ENCODE measurements around the gene OTUD4. TPM values are rescaled to one million over a fixed set of nuclear protein-coding genes. Genes with fewer than 3 reads are reported as not detected.
"Not testable (repeated sequence)": the region's sequence is repeated elsewhere in the genome, so short reads cannot be mapped to it uniquely, and the experiment has no call there.

OTUD4 gene
- total and polyA plus RNA-seq, 4 donors, result 5.6 to 48.7 (median 22.8) TPM

DNA sequence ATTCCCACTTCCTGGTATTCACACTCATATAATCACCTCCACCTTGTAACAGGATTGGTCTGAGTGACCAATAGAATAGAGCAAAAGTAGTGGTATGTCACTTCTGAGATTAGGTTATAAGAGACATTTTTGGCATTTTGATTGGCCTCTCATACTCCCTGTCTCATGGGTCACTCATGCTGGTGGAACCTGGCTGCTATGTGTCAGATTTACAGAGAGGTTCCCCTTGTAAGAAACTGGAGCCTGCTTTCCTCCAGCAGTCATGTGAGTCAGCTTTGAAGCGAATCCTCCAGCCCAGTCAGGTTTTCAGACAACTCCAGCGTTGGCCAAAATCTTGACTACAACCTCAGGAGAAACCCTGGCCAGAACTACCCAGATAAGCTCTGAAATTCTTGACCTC lies 2.6 kb upstream of the OTUD4 start:
- DNase-seq, result no peak
- intact Hi-C loops (cut with DNase I), result loop anchor here in 1 of 2 donors (5.0 to 10.0 kb wide), 2 partner anchors 299 to 552 kb away; partner anchors contain the start of gene SMAD1
- H3K4me3 ChIP-seq (ENCODE audit: low read length in 2 of 2), result no peak overlapping the region
- H3K4me1 ChIP-seq (ENCODE audit: control insufficient read depth in 1 of 2, insufficient read depth in 2 of 2, low read length in 2 of 2), result peaks cover 0 to 1% of the 10 kb centered on the region in 2 donors
- H3K27ac ChIP-seq (ENCODE audit: low read depth in 1 of 2, low read length in 2 of 2), result no peak overlapping the region
- no peaks in the 10 kb centered on the region for H3K27me3 ChIP-seq (ENCODE audit: control insufficient read depth in 1 of 2, insufficient read depth in 2 of 2, low read length in 1 of 2)
- no peaks in the 10 kb centered on the region for H3K9me3 ChIP-seq (ENCODE audit: control insufficient read depth, low read length)
- 8 to 14% methylated on average over 2 of the region's 2 CpGs for WGBS, 2 donors
- H3K36me3 ChIP-seq (ENCODE audit: control insufficient read depth in 1 of 2, insufficient read depth in 2 of 2, low read length in 1 of 2), result no peaks in the 10 kb centered on the region
- ATAC-seq (ENCODE audit: low FRiP score), result no peak

GRCh38 chr4:145182222-145182621 lies 1.8 kb upstream of the OTUD4 start:
- Histone ChIP-seq H3K4me3 (ENCODE audit: low read length in 2 of 2) (no peak overlapping the region), H3K4me1 (ENCODE audit: control insufficient read depth in 1 of 2, insufficient read depth in 2 of 2, low read length in 2 of 2) (peaks cover under 1 to 1% of the 10 kb centered on the region in 2 donors), H3K36me3 (ENCODE audit: control insufficient read depth in 1 of 2, insufficient read depth in 2 of 2, low read length in 1 of 2) (no peaks in the 10 kb centered on the region), H3K27me3 (ENCODE audit: control insufficient read depth in 1 of 2, insufficient read depth in 2 of 2, low read length in 1 of 2) (no peaks in the 10 kb centered on the region), H3K27ac (ENCODE audit: low read depth in 1 of 2, low read length in 2 of 2) (no peak overlapping the region), H3K9me3 (ENCODE audit: control insufficient read depth, low read length) (no peaks in the 10 kb centered on the region)
- intact Hi-C loops (cut with DNase I), result loop anchor here in 1 of 2 donors (5.0 to 10.0 kb wide), 2 partner anchors 300 to 553 kb away; partner anchors contain the start of gene SMAD1
- ATAC-seq (ENCODE audit: low FRiP score) (no peak), DNase-seq (no peak)
- WGBS, 2 donors, result 88% methylated on average over 2 of the region's 2 CpGs

- Histone ChIP-seq H3K27me3 (ENCODE audit: control insufficient read depth in 1 of 2, insufficient read depth in 2 of 2, low read length in 1 of 2) (no peaks in the 10 kb centered on the region), H3K4me1 (ENCODE audit: control insufficient read depth in 1 of 2, insufficient read depth in 2 of 2, low read length in 2 of 2) (peaks cover 1 to 3% of the 10 kb centered on the region in 2 donors), H3K27ac (ENCODE audit: low read depth in 1 of 2, low read length in 2 of 2) (peak overlapping the region in 1 of 2 donors; percentile 75), H3K9me3 (ENCODE audit: control insufficient read depth, low read length) (no peaks in the 10 kb centered on the region), H3K36me3 (ENCODE audit: control insufficient read depth in 1 of 2, insufficient read depth in 2 of 2, low read length in 1 of 2) (no peaks in the 10 kb centered on the region), H3K4me3 (ENCODE audit: low read length in 2 of 2) (peak overlapping the region; percentile 67 to 84)
- ATAC-seq (ENCODE audit: low FRiP score), result no peak
- intact Hi-C loops (cut with DNase I), result loop anchor here in 1 of 2 donors (5.0 to 10.0 kb wide), 2 partner anchors 301 to 554 kb away; partner anchors contain the start of gene SMAD1
- no peak for DNase-seq
- 6 to 7% methylated on average over 7 of the region's 7 CpGs for WGBS, 2 donors
These were observed 707 bp upstream of the OTUD4 start for GRCh38 chr4:145181091-145181501.

DNA sequence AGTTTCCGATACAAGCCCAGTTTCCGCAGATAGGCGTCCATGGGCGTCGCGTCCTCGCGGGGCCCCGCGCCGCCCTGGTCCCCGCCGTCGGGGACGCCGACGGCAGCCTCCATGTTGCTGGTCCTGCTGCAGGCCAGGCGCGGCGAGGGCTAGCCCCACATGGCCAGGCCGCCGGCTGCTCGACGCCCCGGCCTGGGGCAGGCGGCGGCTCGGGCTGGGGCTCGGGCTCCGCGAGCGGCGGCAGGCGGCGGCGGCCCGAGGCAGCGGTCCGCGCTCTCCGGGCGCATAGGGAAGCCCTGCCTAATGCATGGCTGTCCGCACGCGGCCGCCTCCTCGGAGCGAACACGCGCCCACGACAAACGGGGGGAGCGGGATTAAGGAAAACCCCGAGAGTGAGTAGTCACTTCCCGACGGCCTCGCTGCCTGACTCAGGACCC lies 510 bp downstream of the OTUD4 start:
- H3K27ac ChIP-seq (ENCODE audit: low read depth in 1 of 2, low read length in 2 of 2), result peak overlapping the region; percentile 62
- peak in 1 of 2 donors; percentile 79 for DNase-seq
- not testable (repeated sequence) for H3K9me3 ChIP-seq (ENCODE audit: control insufficient read depth, low read length); H3K36me3 ChIP-seq (ENCODE audit: control insufficient read depth in 1 of 2, insufficient read depth in 2 of 2, low read length in 1 of 2); H3K4me1 ChIP-seq (ENCODE audit: control insufficient read depth in 1 of 2, insufficient read depth in 2 of 2, low read length in 2 of 2); H3K27me3 ChIP-seq (ENCODE audit: control insufficient read depth in 1 of 2, insufficient read depth in 2 of 2, low read length in 1 of 2)
- peak; percentile 64 for ATAC-seq (ENCODE audit: low FRiP score)
- intact Hi-C loops (cut with DNase I), result loop anchor here (5.0 to 10.0 kb wide), 3 partner anchors 302 to 555 kb away; partner anchors contain the start of gene SMAD1 (in 2 of the 2)
- WGBS, 2 donors, result 0 to 1% methylated on average over 34 to 57 of the region's 57 CpGs
- H3K4me3 ChIP-seq (ENCODE audit: low read length in 2 of 2), result peak overlapping the region; percentile 59 to 65

DNA sequence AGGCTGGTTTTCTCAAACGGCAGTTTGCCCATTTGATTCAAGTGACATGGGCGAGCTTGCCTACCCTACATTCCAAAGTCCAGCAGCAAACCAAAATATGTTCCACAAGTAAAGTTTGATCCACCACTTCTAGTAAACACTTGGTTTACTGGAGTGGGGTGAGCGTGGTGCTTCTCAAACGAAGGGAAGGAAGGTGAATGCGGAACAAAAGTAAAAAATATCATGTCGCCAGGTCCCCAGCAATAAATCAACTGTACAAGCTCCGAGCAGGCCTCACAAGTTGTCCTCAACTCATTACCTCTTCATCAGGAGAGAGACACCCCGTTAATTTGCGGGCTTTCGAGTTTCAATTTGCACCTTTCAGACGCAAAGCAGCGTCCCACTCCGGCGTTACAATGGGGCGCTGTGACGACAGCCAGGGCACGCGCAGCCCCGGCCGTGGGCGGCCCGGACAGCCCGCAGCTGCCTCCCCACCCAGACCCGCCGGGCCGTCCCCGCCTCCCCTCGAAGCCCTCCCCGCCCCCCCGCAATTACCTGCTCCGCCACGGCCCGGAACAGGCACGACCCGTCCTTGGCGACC lies 1.0 kb downstream of the OTUD4 start:
- Histone ChIP-seq H3K4me3 (ENCODE audit: low read length in 2 of 2) (peak overlapping the region; percentile 59 to 65), H3K27ac (ENCODE audit: low read depth in 1 of 2, low read length in 2 of 2) (peak overlapping the region; percentile 62 to 77), H3K27me3 (ENCODE audit: control insufficient read depth in 1 of 2, insufficient read depth in 2 of 2, low read length in 1 of 2) (no peaks in the 10 kb centered on the region), H3K4me1 (ENCODE audit: control insufficient read depth in 1 of 2, insufficient read depth in 2 of 2, low read length in 2 of 2) (peaks cover 3 to 4% of the 10 kb centered on the region in 2 donors), H3K36me3 (ENCODE audit: control insufficient read depth in 1 of 2, insufficient read depth in 2 of 2, low read length in 1 of 2) (no peaks in the 10 kb centered on the region), H3K9me3 (ENCODE audit: control insufficient read depth, low read length) (no peaks in the 10 kb centered on the region)
- intact Hi-C loops (cut with DNase I), result loop anchor here in 1 of 2 donors (10.0 kb wide), 1 partner anchor 305 kb away; the partner anchor contains the start of gene SMAD1
- WGBS, 2 donors, result 0% methylated on average over 33 to 36 of the region's 36 CpGs
- ATAC-seq (ENCODE audit: low FRiP score), result peak; percentile 75
- DNase-seq, result peak; percentile 81 to 93

DNA sequence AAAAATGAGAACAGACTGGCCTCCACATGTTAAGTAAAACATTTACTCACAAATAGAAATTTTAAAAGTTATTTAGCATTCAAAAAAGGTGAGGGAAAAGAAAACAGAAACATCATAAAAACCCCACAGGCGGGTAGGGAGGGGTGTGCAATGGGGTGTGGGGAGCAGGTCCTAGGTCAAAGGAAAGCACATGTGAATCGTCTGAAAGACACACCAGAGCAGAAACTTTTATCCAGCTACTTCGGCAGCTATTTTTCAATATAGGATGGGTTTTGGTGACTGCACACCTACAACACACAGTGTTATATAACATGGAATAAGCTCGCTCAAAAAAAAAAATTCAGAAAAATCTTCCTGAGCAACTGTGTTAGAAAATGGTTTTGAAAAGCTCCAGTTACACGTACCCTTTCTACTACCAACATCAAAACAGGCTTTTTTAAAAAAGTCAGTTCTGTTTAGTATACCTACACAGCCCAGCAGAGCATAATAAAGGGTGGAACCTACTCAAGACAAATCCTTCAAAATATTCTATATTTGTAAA lies 1.6 kb downstream of the OTUD4 start:
- H3K27me3 ChIP-seq (ENCODE audit: control insufficient read depth in 1 of 2, insufficient read depth in 2 of 2, low read length in 1 of 2), result no peaks in the 10 kb centered on the region
- peak overlapping the region in 1 of 2 donors; percentile 90 for H3K27ac ChIP-seq (ENCODE audit: low read depth in 1 of 2, low read length in 2 of 2)
- WGBS, 2 donors, result 4% methylated on average over 5 of the region's 5 CpGs
- no peaks in the 10 kb centered on the region for H3K9me3 ChIP-seq (ENCODE audit: control insufficient read depth, low read length)
- peak overlapping the region; percentile 59 to 65 for H3K4me3 ChIP-seq (ENCODE audit: low read length in 2 of 2)
- peaks cover 3 to 4% of the 10 kb centered on the region in 2 donors for H3K4me1 ChIP-seq (ENCODE audit: control insufficient read depth in 1 of 2, insufficient read depth in 2 of 2, low read length in 2 of 2)
- H3K36me3 ChIP-seq (ENCODE audit: control insufficient read depth in 1 of 2, insufficient read depth in 2 of 2, low read length in 1 of 2), result no peaks in the 10 kb centered on the region
- DNase-seq, result no peak
- no peak for ATAC-seq (ENCODE audit: low FRiP score)
- intact Hi-C loops (cut with DNase I), result loop anchor here in 1 of 2 donors (10.0 kb wide), 1 partner anchor 306 kb away; the partner anchor contains the start of gene SMAD1

DNA sequence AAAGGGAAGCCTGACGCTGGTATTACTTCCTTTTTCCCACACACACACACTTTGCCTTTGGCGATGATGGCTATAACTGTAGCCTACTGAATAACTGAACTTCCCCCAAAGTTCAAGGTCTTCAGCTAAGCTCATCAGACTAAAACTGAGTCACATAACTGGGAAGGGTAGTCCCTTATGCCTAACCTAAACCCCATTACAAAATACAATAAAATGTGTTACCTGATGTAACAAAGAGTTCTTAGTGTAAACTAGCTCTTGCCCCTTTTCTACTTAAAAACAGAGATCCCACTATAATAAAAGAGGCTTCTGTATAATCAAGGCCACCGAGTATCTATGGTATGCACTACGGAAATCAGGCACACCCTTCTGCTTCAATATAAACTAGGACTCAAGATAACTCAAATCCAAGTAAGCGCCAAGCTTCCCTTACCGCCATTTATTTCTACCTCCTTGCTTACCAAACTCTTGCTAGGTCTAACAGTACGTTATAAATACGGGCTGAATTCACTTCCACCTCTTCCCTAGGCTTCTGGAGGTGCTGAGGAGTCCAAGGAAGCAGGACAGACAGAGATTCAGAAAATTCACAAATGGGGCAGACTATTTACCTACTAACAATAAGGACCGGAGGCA lies 2.4 kb downstream of the OTUD4 start:
- Histone ChIP-seq H3K9me3 (ENCODE audit: control insufficient read depth, low read length) (no peaks in the 10 kb centered on the region), H3K4me3 (ENCODE audit: low read length in 2 of 2) (peak overlapping the region; percentile 59 to 65), H3K36me3 (ENCODE audit: control insufficient read depth in 1 of 2, insufficient read depth in 2 of 2, low read length in 1 of 2) (no peaks in the 10 kb centered on the region), H3K27me3 (ENCODE audit: control insufficient read depth in 1 of 2, insufficient read depth in 2 of 2, low read length in 1 of 2) (no peaks in the 10 kb centered on the region), H3K4me1 (ENCODE audit: control insufficient read depth in 1 of 2, insufficient read depth in 2 of 2, low read length in 2 of 2) (peaks cover 3 to 4% of the 10 kb centered on the region in 2 donors), H3K27ac (ENCODE audit: low read depth in 1 of 2, low read length in 2 of 2) (peak overlapping the region; percentile 65 to 90)
- ATAC-seq (ENCODE audit: low FRiP score) (no peak), DNase-seq (no peak)
- intact Hi-C loops (cut with DNase I), result loop anchor here in 1 of 2 donors (10.0 kb wide), 1 partner anchor 307 kb away; the partner anchor contains the start of gene SMAD1
- WGBS, 2 donors, result 18 to 19% methylated on average over 9 of the region's 9 CpGs

DNA sequence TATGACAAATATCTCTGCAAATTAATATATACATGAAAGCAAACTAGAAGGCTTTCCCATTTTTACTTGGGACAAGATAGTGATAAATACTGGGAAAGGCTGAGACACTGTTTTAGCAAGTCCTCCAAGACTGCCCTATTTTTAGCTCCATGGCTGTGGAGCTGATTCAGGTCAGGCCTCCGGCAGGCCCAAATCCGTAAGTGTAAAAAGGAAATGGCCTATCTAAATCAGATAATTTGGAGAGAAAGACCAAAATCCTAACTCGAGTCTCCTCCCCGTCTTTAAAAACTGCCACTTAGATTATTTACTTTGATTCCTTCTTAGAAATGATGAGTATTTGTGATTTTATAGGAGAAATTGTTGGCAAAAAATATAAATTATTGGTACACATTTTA lies 2.9 kb downstream of the OTUD4 start:
- WGBS, 2 donors, result 0 to 1% methylated on average over 4 of the region's 4 CpGs
- Histone ChIP-seq H3K9me3 (ENCODE audit: control insufficient read depth, low read length) (no peaks in the 10 kb centered on the region), H3K4me3 (ENCODE audit: low read length in 2 of 2) (peak overlapping the region; percentile 59 to 65), H3K4me1 (ENCODE audit: control insufficient read depth in 1 of 2, insufficient read depth in 2 of 2, low read length in 2 of 2) (peaks cover 3 to 4% of the 10 kb centered on the region in 2 donors), H3K27ac (ENCODE audit: low read depth in 1 of 2, low read length in 2 of 2) (peak overlapping the region in 1 of 2 donors; percentile 90), H3K27me3 (ENCODE audit: control insufficient read depth in 1 of 2, insufficient read depth in 2 of 2, low read length in 1 of 2) (no peaks in the 10 kb centered on the region), H3K36me3 (ENCODE audit: control insufficient read depth in 1 of 2, insufficient read depth in 2 of 2, low read length in 1 of 2) (no peaks in the 10 kb centered on the region)
- DNase-seq (no peak), ATAC-seq (ENCODE audit: low FRiP score) (no peak)
- intact Hi-C loops (cut with DNase I), result loop anchor here in 1 of 2 donors (10.0 kb wide), 1 partner anchor 307 kb away; the partner anchor contains the start of gene SMAD1

Data from aorta (tissue), 5 donors.